ENCODE data around the gene LCN2.
"Not testable (repeated sequence)": the region's sequence is repeated elsewhere in the genome, so short reads cannot be mapped to it uniquely, and the experiment has no call there.

LCN2 gene

GRCh38 chr9:128149001-128149701 lies at the start of gene LCN2:
TSS of gene LCN2 (plus strand) at chr9:128149453. CDS start at chr9:128149526, 73 bp downstream.
- DNase-seq: no peak

GRCh38 chr9:128099932-128100491 lies 49.2 kb upstream of the LCN2 start:
- DNase-seq: no peak

- DNase-seq: no peak
Measured at GRCh38 chr9:128100581-128100980, 48.7 kb upstream of the LCN2 start.

GRCh38 chr9:128101231-128101661 lies 48.0 kb upstream of the LCN2 start:
- DNase-seq: no peak

- no peak for DNase-seq
Measured at GRCh38 chr9:128101690-128102089, 47.6 kb upstream of the LCN2 start.

- DNase-seq: no peak
Measured at GRCh38 chr9:128102196-128102595, 47.1 kb upstream of the LCN2 start.

- no peak for DNase-seq
Measured at GRCh38 chr9:128102861-128103588, 46.2 kb upstream of the LCN2 start.

- DNase-seq: peak; percentile 49
Measured at GRCh38 chr9:128103589-128103962, 45.7 kb upstream of the LCN2 start.

GRCh38 chr9:128104171-128104618 lies 45.1 kb upstream of the LCN2 start:
- DNase-seq: no peak

GRCh38 chr9:128105538-128106175 lies 43.6 kb upstream of the LCN2 start:
- DNase-seq: no peak

GRCh38 chr9:128106181-128106939 lies 42.9 kb upstream of the LCN2 start:
- no peak for DNase-seq

- no peak for DNase-seq
Measured at GRCh38 chr9:128106940-128107467, 42.2 kb upstream of the LCN2 start.

GRCh38 chr9:128107468-128108268 lies 41.6 kb upstream of the LCN2 start:
- no peak for DNase-seq

GRCh38 chr9:128108269-128109049 lies 40.8 kb upstream of the LCN2 start:
- no peak for DNase-seq

GRCh38 chr9:128109050-128109709 lies 40.1 kb upstream of the LCN2 start:
- no peak for DNase-seq

GRCh38 chr9:128111726-128112125 lies 37.5 kb upstream of the LCN2 start:
- DNase-seq: not testable (repeated sequence)

- no peak for DNase-seq
Measured at GRCh38 chr9:128113526-128114325, 35.5 kb upstream of the LCN2 start.

GRCh38 chr9:128114326-128115186 lies 34.7 kb upstream of the LCN2 start:
- no peak for DNase-seq

All from activated CD4-positive, alpha-beta T cell treated with anti-CD3 and anti-CD28 coated beads, Interleukin-2, Interleukin-6, amounts not matched to agents 100 ng/mL and 50 ng/mL, durations not matched to agents 16 hours and 8 hours (primary cell).